LNCaP clone FGC (cell line): ENCODE measurements around the gene AMER1.

ENCODE experiments used
- DNase-seq: peaks from one replicate; pipeline ENCODE4 v3.0.0-alpha.2; 2011; ENCODE audit warnings: low read depth
- H3K4me3 ChIP-seq: 2 replicates; pipeline ENCODE4 v1.5.1; 2011; ENCODE audit warnings: mild to moderate bottlenecking, low read depth, low read length, control low read depth
- TF ChIP-seq, protein P1 (sequence below): IDR thresholded peaks from 2 replicates; pipeline ENCODE4 v1.5.1; 2012; ENCODE audit warnings: mild to moderate bottlenecking; ENCODE audit not compliant: control insufficient read depth, insufficient read depth; ENCODE audit errors: extremely low read depth

Gene AMER1

DNA sequence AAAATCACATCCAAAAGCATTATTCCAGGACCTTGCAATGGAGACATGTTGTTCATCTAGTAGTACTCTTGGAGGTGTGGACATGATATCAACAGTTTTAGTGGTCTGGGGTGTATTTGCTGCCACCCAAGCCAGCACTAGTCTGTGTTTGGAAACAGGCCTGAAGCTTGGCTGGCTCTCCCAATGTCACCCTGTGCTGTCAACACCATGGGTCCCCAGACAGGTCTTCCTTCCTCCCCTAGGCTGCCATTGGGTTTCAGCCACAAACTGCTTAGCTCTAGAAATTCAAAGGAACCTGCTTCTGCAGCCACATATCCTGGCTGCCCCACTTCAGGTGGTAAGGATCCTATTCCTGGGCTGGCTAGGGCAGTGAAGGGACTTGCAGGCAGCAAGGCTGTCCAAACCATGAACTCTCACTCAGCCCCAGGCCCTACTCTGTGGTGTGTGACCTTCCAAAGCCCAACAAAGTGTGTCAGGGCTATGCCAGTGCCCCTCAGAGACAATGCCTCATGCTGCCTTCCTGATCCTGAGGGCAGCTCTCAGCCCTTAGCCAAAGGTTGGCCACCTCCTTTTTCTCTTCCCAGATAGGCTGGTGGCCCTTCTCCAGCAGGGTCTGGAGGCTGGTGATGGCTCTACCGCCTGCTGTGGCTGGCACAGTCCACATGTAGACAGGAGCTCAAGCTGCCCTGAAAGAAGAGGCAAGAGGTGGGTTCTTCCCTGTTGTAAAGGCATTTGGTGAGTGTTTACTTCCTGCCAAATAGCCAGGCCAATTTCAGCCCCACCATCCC lies 18.3 kb downstream of the AMER1 start:
- no peak for DNase-seq
- TF ChIP-seq, protein P1, sequence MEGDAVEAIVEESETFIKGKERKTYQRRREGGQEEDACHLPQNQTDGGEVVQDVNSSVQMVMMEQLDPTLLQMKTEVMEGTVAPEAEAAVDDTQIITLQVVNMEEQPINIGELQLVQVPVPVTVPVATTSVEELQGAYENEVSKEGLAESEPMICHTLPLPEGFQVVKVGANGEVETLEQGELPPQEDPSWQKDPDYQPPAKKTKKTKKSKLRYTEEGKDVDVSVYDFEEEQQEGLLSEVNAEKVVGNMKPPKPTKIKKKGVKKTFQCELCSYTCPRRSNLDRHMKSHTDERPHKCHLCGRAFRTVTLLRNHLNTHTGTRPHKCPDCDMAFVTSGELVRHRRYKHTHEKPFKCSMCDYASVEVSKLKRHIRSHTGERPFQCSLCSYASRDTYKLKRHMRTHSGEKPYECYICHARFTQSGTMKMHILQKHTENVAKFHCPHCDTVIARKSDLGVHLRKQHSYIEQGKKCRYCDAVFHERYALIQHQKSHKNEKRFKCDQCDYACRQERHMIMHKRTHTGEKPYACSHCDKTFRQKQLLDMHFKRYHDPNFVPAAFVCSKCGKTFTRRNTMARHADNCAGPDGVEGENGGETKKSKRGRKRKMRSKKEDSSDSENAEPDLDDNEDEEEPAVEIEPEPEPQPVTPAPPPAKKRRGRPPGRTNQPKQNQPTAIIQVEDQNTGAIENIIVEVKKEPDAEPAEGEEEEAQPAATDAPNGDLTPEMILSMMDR = no peak
- H3K4me3 ChIP-seq = no peak overlapping the region

DNA sequence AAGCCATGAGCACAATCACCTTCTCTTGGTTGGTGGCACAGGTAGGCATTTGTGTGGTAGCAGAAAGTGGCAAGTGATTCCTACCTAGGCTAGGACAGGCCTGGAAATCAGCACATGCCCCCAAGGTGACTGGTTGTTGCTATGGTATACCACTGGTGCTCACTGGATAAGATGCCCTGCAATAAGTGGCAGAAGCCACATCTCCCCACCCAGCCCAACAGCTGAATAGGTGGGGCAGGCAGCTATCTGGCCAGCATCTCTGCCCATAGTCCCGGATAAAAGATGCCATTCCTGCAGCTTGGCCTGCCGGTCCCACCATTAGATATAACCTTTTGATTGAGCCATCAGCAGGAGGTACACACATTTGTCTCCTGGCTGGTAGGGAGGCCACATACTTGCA lies 21.1 kb downstream of the AMER1 start:
- DNase-seq = no peak
- H3K4me3 ChIP-seq = no peak overlapping the region
- TF ChIP-seq, protein P1 = no peak

DNA sequence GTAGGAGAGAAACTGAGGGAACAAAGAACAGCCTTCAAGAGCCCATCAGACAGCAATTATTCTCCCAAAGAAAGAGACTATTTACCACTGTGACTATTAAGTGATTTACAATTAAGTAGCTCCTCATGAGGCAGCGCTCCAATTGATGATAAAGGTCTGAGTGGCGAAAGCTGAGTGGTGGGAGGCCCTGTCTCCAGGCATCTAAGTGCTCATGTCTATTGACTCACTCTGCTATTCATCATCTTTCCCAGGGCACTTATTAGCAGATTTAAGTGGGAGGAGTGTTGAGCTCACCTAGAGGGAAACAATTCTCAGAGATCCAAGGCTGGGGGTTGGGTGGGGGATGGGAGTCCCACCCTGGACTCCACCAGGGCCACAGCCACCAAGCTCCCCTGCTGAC lies 23.3 kb downstream of the AMER1 start:
- TF ChIP-seq, protein P1 = no peak
- H3K4me3 ChIP-seq = no peak overlapping the region
- no peak for DNase-seq

DNA sequence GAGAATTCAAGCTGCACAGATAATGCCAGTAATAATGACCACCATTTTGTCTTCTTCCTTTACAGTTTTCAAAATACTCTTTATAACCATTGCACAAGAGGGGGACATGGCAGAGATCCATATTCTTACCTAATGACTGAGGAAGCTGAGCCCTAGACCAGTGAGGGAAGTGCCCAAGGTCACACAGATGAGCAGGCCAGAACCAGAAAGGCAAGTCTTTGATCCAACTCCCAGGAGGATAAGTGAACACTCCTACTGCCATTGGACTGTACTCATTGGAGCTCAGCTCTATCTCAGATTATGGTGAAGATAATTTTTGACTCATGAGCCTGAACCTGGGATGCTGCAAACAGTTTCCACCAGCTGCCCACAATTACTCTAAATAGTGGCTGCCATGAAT lies 28.6 kb downstream of the AMER1 start:
- TF ChIP-seq, protein P1 = no peak
- peak; percentile 25 for DNase-seq
- H3K4me3 ChIP-seq = no peak overlapping the region

DNA sequence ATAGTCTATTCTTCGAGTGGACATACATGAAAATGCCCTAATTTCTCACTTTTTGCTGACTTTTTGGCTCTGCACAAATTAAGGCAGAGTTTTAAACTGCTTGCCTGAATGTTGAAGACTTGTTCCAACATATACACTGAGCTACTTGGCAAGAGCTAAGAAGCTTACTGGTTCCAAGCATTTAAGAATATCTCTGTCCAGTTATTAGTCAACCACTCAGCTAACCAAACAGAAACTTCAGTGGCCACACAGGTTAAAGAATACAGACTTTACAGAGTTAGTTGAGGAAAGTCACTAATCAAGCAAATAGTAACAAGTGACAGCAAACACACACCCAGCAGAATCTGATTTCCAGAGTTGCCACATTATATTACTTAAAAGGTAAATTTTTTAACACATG lies 35.5 kb downstream of the AMER1 start:
- DNase-seq = no peak
- TF ChIP-seq, protein P1 = no peak
- H3K4me3 ChIP-seq = no peak overlapping the region

DNA sequence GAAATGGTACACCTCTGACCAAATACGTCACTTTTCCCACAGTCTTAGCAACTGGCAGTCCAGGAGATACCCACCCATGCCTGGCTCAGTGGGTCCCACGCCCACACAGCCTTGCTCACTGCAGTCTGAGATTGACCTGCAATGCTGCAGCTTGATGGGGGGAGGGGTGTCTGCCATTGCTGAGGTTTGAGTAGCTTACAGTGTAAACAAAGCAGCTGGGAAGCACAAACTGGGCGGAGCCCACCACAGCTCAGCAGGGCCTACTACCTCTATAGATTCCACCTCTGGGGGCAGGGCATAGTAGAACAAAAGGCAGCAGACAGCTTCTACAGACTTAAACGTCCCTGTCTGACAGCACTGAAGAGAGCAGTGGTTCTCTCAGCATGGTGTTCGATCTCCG lies 52.7 kb downstream of the AMER1 start:
- TF ChIP-seq, protein P1 = no peak
- no peak overlapping the region for H3K4me3 ChIP-seq
- no peak for DNase-seq

DNA sequence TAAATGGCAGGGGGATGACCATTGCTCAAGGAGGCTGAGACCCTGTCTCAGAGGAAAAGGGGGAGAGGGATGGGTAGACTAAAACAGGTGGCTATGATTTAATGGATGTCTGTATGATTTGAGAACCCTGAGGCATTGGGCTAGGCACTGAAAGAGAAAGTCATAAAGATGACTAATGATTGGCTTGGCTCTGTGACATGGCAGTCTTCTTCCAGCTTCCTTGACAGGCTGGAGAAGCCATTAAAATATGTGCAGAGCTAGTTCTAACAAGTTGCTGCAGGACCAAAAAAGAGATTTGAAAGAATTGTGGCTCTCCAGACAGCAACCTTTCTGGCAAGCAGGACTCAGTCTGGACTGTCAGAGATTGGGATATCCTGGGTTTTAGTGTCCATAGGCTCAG lies 53.6 kb downstream of the AMER1 start:
- DNase-seq = no peak
- TF ChIP-seq, protein P1 = no peak
- H3K4me3 ChIP-seq = no peak overlapping the region
